Chondrocyte (in vitro differentiated cells): ENCODE data around the gene MAP7D2. TPM values are rescaled to one million over a fixed set of nuclear protein-coding genes. Genes with fewer than 3 reads are reported as not detected.

ENCODE experiments used
- DNase-seq: peaks from one replicate; pipeline ENCODE4 v3.0.0; 2021; ENCODE audit warnings: mixed read lengths, low spot score
- H3K27ac Mint-ChIP-seq: one replicate; pipeline ENCODE4 v1.8.0; 2021; ENCODE audit warnings: mild to moderate bottlenecking, moderate library complexity, mixed read lengths; ENCODE audit not compliant: unreplicated experiment
- H3K27me3 Mint-ChIP-seq: 2 replicates; pipeline ENCODE4 v1.8.0; 2021; ENCODE audit warnings: low read depth, mixed read lengths
- H3K36me3 Mint-ChIP-seq: 2 replicates; pipeline ENCODE4 v1.8.0; 2021; ENCODE audit warnings: low read depth, mixed read lengths
- H3K4me1 Mint-ChIP-seq: 2 replicates; pipeline ENCODE4 v1.8.0; 2021; ENCODE audit warnings: low read depth, mild to moderate bottlenecking, mixed read lengths
- H3K4me3 Mint-ChIP-seq: one replicate; pipeline ENCODE4 v1.8.0; 2021; ENCODE audit warnings: mild to moderate bottlenecking, moderate library complexity, mixed read lengths; ENCODE audit not compliant: unreplicated experiment
- H3K9me3 Mint-ChIP-seq: 2 replicates; pipeline ENCODE4 v1.8.0; 2021; ENCODE audit warnings: low read depth, mixed read lengths
- CTCF ChIP-seq: fragments of 200-600 bp; sonication (generic); IDR thresholded peaks from 2 replicates; pipeline ENCODE4 v1.5.0; 2021; ENCODE audit warnings: antibody characterized with exemption, mild to moderate bottlenecking, moderate library complexity
- microRNA-seq: library from miRNA; unstranded; fragments of <30 nt; microRNA quantifications from one replicate; pipeline ENCODE4 v1.2.0, GENCODE V29; 2020; ENCODE audit warnings: borderline number of aligned reads
- total RNA-seq: library from RNA; stranded (reverse); gene quantifications from 3 replicates; pipeline ENCODE4 v1.2.1, GENCODE V29; 2021

Gene MAP7D2
- total RNA-seq, 1 donor from 2014 or later = 0.62 TPM

GRCh38 chrX:19960913-19961312 is 155.8 kb downstream of the MAP7D2 start:
- no peak for TF ChIP-seq CTCF
- Mint-ChIP-seq H3K4me3 (no peak overlapping the region), H3K27ac (no peak overlapping the region), H3K36me3 (peaks cover 4% of the 10 kb centered on the region), H3K4me1 (peaks cover 4% of the 10 kb centered on the region), H3K27me3 (no peaks in the 10 kb centered on the region), H3K9me3 (peaks cover 10% of the 10 kb centered on the region)
- no peak for DNase-seq

- Mint-ChIP-seq H3K4me3 (no peak overlapping the region), H3K27ac (no peak overlapping the region), H3K36me3 (no peaks in the 10 kb centered on the region), H3K27me3 (no peaks in the 10 kb centered on the region), H3K9me3 (peaks cover 2% of the 10 kb centered on the region), H3K4me1 (peaks cover 19% of the 10 kb centered on the region)
- no peak for TF ChIP-seq CTCF
- DNase-seq = no peak
These were observed 157.9 kb downstream of the MAP7D2 start for GRCh38 chrX:19958552-19959486.

- Mint-ChIP-seq H3K9me3 (peaks cover 2% of the 10 kb centered on the region), H3K27ac (no peak overlapping the region), H3K27me3 (no peaks in the 10 kb centered on the region), H3K4me3 (no peak overlapping the region), H3K4me1 (peaks cover 19% of the 10 kb centered on the region), H3K36me3 (no peaks in the 10 kb centered on the region)
- DNase-seq = no peak
- TF ChIP-seq CTCF = no peak
These were observed 159.8 kb downstream of the MAP7D2 start for GRCh38 chrX:19956923-19957322.

Small RNA genes within 50 kb of the gene (microRNA-seq; reads per million reads assigned to microRNA genes)
- 44.3 reads per million, percentile 49 among the genes with 10 or more reads in this experiment for gene MIR23C

Other genes with a start within 250 kb of the MAP7D2 start
- 37.6 to 63.2 TPM (median 58.8 TPM) in 3 replicates for gene SH3KBP1, start 229.3 kb downstream of the MAP7D2 start, total RNA-seq
- 8.3 to 9.4 TPM (median 8.9 TPM) in 3 replicates for gene BCLAF3, start 125.8 kb downstream of the MAP7D2 start, total RNA-seq
- gene EIF1AX, start 24.9 kb upstream of the MAP7D2 start, total RNA-seq = 55.0 to 81.0 TPM (median 60.5 TPM) in 3 replicates
- 18.4 to 19.5 TPM (median 18.8 TPM) in 3 replicates for gene RPS6KA3, start 150.0 kb upstream of the MAP7D2 start, total RNA-seq